DMS 273 (cell line): ENCODE measurements around the gene ADAMTS14.

Source experiments
- DNase-seq: peaks from one replicate; lab custom pipeline; 2025; ENCODE audit not compliant: unreplicated experiment; lab: John Stamatoyannopoulos, UW

ADAMTS14 gene

DNA sequence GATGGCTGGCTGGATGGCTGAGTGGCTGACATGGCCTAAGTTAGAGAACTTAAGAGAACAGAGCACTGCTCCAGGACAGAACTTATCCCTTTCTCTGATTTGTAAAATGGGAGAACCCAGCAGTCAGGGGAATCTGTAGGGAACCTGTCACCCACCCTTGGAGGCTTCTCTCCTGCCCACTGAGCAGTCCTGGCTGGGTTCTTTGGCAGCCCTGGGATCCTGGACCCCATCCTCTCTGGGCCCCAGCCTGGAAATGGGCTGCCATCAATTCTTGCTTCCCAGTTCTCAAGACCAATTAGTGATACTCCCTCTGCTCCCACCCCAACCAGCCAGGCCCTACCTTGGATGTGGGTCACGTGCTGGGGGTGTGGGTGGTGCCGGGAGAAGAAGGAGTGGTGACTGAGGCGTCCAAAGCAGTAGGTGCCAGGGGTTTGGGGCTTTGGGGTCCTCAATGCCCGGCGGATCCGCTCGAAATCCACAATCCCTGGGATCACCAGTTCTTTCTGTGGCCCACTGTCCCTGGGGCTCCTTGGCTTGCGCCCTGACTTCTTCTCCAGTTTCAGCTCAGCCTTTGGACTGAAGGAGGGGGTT is 109.2 kb downstream of the ADAMTS14 start:
- DNase-seq: no peak

DNA sequence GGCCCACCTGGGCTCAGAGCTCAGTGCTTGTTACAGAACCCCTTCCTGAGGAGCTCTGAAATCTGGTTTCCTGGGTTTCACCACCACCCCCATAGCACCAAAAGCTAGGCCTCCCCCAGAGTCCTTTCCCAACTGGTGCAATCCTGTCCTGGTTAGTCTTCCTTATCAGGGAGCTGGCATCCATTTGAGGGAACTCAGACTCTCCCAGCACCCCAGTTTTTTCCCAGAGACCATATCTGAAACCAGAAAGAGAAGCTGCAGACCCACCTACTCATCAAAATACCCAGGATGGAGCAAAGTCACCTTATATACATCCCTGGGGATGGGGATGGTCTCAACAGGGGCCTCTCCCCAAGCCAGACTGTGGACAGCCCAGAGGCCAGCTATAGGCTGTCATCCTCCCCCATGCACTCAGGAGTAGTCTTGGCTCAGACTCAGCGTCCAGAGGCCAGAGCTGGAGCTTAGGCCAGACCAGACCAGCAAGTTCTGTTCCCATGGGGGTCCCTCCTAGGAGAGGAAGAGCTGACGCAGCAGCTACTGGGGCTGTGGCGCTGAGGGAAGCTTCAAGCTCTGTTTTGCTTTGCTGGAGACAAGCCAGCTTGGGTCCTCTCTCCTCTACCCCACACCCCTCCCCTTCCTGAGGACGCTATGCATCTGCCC is 109.9 kb downstream of the ADAMTS14 start:
- no peak for DNase-seq

DNA sequence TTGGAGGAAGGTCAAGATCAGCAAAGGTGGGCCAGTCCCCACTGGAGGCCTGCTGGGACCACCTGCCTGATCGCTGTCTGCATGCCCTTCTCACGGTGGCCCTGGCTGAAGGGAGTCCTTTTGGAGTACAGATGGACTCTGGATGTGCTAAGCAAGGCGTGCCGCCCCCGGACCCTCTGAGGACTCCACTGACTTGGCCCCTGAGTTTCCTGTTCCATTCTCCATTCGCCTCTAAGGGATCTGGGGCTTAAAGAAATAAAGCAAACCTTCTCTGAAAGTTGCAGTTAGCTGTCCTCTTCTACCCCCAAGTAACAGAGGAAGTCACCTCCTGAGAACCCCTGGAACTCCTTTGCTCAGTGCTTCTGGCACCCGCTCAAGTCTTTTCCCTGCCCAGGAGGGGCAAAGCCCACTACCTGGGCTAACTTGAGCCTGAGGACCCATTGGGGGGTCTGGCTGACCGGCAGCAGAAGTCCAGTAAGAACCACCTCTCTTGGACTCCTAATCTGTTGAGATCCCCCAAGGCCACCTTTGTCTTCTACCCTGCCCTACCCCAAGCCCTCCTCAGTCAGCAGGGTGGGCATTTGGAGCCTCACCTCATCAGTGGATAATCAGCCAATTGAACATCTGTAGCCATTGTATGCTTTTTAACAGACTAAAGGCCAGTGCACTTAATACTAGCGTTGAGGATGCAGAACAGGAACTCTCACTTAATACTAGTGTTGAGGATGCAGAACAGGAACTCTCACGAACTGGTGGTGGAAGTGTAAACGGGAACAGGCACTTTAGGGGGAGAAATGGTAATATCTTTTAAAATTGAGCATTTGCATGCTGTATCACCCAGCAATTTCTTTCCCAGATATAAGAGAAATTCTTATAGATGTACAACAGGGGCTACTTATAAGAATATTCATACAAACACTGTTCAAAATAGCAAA is 110.7 kb downstream of the ADAMTS14 start:
- DNase-seq: no peak

DNA sequence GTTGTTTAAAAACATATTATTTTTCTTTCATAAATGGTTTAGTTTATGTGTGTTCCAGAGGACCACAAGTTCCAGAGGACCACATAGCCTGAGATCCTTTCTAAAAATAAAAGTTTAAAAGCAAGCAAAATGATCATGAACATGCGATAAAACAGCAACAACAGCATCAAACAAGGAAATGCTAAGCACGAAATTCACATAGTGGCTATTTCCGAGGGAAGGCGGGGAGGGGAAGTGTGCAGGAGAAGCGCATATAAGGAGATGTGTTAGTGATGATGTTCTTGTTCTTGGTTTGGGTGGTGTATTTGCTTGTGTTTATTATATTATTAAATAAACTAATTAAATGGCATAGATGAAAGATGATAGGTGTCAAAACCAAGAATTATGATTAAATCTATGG is 111.7 kb downstream of the ADAMTS14 start:
- DNase-seq: no peak

DNA sequence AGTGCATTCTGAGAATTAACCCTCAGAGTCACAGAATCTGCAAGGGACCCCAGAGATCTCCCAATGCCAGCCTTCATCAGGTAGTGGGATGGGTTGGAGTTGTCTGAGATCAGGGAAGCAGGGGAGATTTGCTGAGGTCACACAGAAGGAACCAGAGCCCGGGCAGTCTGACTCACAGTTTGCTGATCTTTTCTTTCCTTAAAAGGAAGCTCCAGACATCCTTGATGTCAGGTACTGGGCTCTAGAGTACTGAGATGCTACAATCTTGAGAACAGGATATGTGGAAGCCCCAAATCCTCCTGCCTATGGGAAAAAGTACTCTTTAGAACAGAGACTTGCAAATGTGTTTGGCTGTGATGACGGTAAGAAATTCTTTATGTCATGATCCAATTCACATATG is 112.2 kb downstream of the ADAMTS14 start:
- no peak for DNase-seq

DNA sequence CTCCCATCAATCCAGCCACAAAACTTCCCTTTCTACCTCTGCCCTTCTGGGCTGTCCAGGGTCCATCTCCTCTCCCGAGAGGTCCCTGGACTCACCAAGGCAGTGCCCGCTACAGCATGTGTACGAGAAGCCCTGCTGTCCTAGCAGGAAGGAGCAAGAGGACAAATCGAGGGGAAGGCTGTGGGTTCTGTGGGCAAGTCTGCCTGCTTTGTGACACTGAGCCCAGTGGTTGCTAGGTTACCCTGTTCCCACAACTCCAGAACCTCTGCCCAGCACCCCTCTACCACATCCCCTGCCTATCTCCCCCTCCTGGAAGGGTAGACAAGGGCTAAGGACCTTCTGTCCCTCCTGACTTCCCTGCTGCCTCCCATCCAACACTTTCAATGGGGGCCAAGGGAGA is 112.9 kb downstream of the ADAMTS14 start, which contains the start of gene TBATA:
TSS of gene TBATA (minus strand) at position 188 of the 400 bp plus-strand sequence. CDS start 1,998 bp downstream, outside the sequence.
- DNase-seq: no peak

DNA sequence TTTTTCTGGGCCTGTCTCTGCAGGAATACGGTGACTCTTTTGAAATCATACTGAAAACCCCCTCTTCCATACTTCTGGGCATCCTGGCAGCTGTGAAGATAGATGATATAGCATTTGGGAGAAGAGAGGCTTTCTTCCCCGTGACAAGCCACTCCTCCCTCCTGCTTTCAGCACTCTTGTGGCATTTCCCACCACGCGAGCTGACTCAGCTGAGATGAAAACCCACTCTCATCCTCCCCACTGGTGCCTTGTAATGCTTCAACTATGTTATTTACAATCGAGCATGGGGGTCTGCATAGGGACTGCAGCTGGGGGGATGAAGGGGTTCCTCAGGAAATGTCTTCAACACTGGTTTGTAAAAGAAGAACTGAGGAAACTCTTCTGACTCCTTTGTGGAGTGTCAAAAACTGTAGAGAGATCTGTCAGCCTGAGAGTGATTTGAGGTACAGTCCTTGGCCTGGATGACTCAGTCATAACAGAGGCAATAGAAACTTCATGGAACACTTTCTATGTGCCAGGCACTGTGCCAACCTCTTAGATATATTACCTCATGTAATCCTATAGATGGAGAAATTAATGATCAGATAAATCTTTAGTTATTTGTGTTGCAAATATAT is 114.6 kb downstream of the ADAMTS14 start:
- DNase-seq: no peak

DNA sequence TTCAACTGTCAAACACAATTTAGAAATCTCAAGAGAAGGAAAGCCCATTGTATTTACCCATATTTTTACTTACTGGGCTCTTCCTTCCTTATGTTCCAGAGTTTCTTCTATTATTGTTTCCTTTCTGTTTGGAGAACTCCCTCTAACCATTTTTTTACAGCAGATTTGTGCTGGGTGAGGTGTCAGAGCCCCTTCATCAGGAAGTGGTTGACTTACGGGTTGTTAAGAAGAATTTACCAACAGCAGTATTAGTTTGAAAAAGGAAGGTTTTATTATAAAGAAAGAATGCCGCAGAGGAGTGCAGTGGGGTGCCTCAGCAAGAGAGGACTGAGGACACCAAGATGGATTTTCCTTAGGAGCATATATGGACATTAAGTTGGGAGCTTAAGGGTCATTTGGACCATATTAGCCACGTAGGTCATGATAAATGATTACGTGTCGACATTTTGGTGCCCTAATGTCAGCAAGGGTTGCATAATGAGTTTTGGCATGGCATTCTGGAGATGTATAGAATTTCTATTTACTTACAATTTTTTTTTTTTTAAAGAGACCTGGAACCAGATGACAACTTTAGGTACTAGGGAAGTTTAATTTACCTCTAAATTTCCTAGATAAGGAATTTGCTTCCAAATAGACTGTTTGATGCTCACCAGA is 119.2 kb downstream of the ADAMTS14 start:
- no peak for DNase-seq

DNA sequence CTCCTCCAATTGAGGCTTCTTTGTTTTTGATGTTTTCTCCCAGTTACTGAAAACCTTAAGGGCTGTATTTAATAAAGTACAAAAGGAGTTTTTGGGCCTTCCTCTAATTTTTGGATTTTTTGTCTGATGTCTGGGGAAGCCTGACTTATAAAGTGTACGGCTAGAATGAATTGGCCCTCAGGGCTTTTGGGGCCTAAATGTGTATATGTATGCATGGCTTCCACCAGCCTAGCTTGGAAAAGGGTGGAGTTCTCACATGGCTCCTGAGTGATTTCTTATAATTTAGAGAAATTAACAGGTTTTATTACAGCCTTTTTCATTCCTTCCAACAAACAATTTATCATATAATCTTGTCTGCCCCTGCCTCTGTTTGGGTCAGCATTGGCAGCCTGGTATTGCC is 123.3 kb downstream of the ADAMTS14 start:
- DNase-seq: no peak

DNA sequence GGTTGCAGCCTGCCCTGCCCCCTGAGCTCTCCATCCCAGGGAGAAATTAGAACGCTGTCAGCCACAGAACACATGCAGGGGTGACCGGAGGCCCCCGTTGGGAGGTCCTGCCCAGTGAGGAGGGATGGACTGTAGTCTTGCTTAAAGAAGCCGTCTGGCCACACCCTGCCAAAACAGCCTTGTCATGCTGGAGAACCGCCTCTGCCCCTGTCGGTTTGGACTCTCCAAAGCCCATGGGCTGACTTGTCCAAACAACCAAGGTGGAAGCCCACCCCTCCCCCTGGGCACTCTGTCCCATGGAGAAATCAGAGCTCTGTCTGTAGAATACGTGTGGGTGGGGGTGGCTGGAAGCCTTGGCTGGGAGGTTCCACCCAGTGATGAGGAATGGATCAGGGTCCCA is 125.5 kb downstream of the ADAMTS14 start:
- DNase-seq: no peak

DNA sequence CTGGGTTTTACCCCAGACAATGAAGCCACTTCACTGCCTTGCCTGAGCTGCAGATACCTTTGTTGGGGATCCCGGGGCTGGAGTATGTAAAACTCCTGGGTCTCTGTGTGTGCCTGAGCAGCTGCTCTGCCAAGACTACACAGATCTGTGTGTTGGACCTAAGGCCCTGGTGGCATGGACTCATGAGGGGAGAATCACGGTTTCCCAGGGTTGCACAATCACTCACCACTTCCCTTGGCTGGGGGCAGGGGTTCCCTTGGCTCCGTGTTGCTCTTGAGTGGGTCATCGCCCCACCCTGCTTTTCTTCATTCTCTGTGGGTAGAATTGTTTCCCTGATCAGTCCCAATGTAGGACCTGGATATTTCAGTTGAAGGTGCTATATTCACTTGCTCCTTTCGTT is 126.8 kb downstream of the ADAMTS14 start:
- DNase-seq: no peak

DNA sequence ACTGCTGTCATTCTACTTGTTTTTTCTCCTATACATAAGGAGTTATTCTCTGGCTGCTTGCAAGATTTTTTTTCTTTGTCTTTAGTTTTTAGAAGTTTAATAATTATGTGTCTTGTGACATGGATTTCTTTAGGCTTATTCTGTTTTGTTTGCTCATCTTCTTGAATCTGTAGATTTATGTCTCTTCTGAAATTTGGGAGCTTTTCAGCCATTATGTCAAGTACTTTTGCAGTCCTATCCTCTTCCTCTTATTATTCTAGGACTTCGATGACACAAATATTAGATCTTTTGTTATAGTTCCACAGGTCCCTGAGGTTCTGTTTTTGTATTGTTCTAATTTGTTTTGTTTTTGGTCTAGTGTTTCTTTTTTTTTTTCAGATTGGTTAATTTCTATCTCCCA is 129.5 kb downstream of the ADAMTS14 start:
- DNase-seq: no peak

DNA sequence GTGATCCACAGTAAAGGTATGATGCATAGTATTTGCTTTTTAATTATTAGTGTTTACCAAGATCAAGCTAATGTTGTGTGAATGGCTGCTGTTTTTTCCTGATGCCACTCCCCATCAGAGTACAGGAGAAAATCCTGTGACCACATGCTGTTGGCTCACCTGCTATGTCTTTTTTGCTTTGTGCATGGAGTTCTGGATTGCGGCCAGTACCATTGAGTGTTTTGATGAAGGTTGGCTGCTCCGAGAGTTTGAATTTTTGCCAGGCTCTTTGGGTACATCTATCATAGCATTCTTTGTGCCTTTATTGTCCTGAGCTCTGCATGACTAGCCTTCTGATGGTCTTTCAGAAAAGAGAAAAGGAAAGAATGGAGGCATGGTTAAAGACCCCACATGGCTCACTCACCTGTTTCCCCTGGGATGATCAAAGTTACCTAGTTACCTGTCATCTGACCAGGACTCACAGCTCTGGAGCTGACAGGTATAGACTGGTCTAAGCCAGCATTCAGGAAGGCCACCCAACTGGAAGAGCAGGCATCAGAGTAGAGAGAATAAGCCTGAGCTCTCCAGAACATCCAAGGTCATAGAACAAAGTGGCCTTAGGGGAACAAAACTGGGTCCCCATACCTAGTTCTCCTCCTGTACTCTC is 131.6 kb downstream of the ADAMTS14 start:
- no peak for DNase-seq

DNA sequence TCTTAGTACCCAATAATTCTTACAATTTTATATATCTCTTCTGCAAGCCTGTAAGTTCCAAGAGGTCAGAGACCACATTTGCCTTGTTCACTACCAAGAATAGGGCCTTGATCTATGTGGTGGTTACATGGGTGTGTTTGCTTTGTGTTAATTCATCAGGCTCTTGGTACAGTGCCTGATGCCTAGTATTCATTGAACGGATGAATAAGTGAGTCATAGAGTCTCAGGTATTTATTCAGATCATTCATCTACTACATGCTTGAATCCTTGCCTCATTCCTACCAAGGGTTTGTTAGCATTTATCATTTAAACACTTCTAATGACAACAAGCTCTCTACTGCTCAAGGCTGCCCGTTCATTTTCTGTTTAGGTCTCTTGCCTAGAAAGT is 132.1 kb downstream of the ADAMTS14 start:
- DNase-seq: no peak

DNA sequence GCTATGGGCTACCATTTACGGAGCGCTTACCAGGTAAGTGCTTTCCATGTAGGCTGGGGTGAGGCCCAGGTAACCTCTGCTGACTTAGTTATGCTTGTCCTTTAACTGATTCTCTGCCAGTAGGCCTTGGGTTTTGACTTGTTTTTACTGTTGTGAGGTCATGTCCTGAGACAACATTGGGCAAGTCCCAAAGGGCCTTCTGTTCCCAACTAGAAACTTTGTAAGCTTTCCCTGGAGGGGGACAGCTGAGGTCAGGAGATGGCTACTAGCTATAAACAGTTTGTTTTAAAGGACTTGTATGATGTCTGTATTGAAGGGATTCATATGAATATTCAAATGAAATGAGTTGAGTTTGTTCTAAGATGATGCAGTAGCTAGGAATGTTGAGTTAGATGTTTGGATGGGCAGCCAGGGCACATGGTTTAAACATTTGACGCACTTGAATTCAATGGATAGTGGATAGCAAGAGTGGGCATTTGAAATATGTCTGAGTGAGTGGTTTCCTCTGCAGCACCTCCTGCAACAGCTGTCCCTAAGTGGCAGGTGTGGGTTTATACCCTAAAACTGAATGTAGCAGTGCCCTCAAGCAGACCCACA is 133.4 kb downstream of the ADAMTS14 start:
- DNase-seq: no peak

DNA sequence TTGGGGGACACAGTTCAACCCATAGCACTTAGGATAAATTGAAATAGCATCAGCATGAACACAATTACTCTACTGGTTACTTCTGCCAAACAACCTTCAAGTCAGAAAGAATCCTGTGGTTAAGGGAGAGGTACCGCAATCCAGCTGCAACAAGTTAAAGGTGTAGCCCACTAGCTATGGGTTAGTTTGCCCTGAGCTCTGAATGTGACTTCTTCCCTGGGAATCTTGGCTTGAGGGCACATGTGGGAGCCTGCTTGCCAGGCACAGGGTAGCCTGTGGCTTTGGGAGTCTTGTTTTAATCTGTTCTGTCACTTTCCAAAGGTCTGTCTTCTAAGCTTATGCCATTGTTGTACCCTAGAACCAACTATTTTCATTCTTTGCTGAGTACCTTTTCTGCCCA is 134.5 kb downstream of the ADAMTS14 start:
- DNase-seq: no peak

DNA sequence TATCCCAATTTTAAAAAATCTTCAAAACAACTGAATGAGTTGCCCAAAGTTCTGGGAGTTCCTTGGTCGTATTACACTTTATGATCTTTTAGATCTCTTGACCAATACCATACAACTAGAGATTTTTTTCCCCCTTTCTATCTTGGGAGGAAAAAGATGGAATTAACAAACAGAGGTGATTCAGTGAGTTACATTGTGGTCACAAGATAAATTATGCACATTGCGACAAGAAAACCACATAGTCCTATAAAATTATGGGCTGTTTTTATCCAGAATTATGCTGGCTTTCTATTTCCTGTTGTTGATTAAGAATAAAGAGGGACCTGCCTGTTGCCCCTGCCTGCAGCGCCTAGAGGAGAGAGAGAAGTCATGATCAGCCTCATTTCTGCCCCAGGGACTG is 135.2 kb downstream of the ADAMTS14 start:
- DNase-seq: no peak

DNA sequence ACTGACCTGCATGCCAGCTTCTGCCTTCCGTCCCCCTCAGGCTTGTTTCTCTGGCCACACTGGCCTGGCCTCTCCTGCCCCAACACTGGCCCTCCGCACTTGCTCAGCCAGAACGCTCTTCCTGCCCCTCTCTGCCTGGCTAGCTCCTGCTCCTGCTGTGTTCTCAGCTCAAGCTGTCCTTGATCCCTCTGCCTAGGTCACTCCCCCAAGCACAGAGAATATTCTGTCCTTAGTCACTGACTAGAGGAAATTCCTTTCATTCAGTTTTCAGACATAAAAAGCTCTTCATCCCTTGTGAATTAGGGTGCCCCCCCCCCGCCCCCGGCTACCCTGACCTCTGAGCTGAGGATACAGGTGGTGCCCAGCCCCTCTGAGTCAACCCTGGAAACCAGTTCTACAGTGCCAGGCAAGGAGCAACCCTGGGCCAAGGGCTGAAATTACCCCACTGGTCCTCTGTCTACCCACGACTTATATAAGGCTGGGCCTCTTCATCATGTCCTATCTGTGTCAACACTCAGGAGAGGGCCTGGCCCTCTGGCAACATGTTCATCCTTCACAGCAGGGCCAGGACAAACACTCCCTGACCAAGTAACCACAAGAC is 136.8 kb downstream of the ADAMTS14 start:
- DNase-seq: no peak

DNA sequence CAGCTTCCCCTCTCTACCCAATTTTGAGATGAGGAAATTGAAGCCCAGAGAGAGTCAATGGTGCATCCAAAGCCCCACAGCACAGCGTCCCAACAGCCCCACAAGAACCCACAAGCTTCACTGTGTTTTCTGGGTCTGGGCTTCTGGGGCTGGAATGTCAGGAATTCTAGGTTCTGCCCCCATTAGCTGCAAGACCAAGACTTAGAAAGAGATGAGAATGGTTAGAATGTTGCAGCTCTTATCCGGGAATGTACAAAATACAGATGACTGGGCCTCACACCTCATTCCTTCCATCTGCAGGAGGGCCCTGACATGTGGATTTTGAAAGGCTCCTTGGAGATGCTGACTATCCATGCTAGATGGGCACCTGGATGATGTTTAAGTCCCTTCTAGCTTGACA is 137.4 kb downstream of the ADAMTS14 start:
- DNase-seq: no peak

DNA sequence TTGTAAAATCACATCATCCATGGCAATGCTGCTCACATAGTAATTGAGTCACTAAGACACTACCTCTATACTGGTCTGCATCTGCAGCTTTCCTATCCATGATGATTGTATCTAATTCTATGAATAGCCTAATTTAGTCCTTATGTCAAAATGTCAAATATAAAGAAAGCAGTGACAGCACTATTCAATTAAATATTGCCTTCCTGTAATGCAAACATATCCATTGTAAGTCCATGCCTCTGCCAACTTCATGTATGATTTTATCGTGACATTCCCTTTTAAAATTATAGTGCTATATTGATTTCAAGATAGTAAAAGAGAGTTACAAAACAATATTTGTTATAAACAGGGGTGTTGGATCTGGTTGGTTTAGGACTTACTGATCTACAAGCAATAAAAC is 138.7 kb downstream of the ADAMTS14 start:
- no peak for DNase-seq
